HL-60 (cell line): ENCODE results near the gene SPATA22.

Experiments
- DNase-seq, 2 experiments: peaks; one replicate each; pipeline ENCODE4 v3.0.0-alpha.2; 2010 to 2020; ENCODE audit warnings: low read depth in 1 of 2, low spot score in 1 of 2
- H3K27ac ChIP-seq: fragments of 250-450 bp; sonication (Bioruptor Pico); replicated peaks from 2 replicates; pipeline ENCODE4 v1.5.1; 2020; ENCODE audit warnings: mild to moderate bottlenecking, moderate library complexity
- H3K27me3 ChIP-seq: fragments of 250-450 bp; sonication (Bioruptor Pico); 2 replicates; pipeline ENCODE4 v1.5.1; 2021; ENCODE audit warnings: mild to moderate bottlenecking, moderate library complexity; ENCODE audit not compliant: insufficient read depth, poor library complexity, severe bottlenecking
- H3K4me3 ChIP-seq: replicated peaks from 2 replicates; pipeline ENCODE4 v1.5.1; 2011; ENCODE audit warnings: mild to moderate bottlenecking, control low read depth, low read length; ENCODE audit not compliant: insufficient read depth
- CTCF ChIP-seq: IDR thresholded peaks from one replicate; pipeline ENCODE4 v1.5.1; 2011; ENCODE audit warnings: low read length, control low read depth, inconsistent platforms; ENCODE audit not compliant: insufficient read depth
- GABPA ChIP-seq: IDR thresholded peaks from 2 replicates; pipeline ENCODE4 v1.6.1; 2012; ENCODE audit warnings: low read depth
- POLR2AphosphoS5 ChIP-seq: IDR thresholded peaks from 2 replicates; pipeline ENCODE4 v1.6.1; 2012; ENCODE audit warnings: low read depth
- REST ChIP-seq: IDR thresholded peaks from 2 replicates; pipeline ENCODE4 v1.6.1; 2012; ENCODE audit warnings: low read depth; ENCODE audit not compliant: insufficient replicate concordance
- SPI1 ChIP-seq: IDR thresholded peaks from 2 replicates; pipeline ENCODE4 v1.6.1; 2012; ENCODE audit warnings: low read depth, mild to moderate bottlenecking, borderline replicate concordance

The SPATA22 gene

DNA sequence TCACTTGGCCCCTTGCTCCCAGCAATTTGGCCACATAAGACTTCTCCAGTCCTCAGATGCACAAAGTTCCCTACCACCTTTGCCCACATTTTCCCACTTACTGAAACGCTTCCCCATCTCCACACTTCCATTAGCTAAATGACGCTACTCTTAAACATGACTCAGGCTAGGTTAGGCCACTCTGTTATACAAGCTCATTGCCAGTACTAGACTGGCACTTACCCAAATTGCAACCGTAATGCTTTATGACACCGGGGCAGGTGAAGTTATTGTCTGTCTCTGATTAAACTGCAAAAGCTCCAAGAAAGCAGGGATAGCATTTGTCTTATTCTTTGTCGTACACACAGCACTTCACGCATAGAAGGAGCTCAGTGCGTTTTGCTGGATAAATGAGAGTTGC lies 33.4 kb upstream of the SPATA22 start:
- TF ChIP-seq GABPA = no peak
- TF ChIP-seq POLR2AphosphoS5 = no peak
- no peak for TF ChIP-seq SPI1
- no peak for TF ChIP-seq CTCF
- TF ChIP-seq REST = no peak
- DNase-seq = no peak
- no peak overlapping the region for H3K27ac ChIP-seq
- no peaks in the 10 kb centered on the region for H3K27me3 ChIP-seq
- no peak overlapping the region for H3K4me3 ChIP-seq

- no peaks in the 10 kb centered on the region for H3K27me3 ChIP-seq
- no peak for DNase-seq
- no peak for TF ChIP-seq REST
- TF ChIP-seq CTCF = no peak
- no peak for TF ChIP-seq GABPA
- TF ChIP-seq POLR2AphosphoS5 = no peak
- TF ChIP-seq SPI1 = no peak
- no peak overlapping the region for H3K4me3 ChIP-seq
- no peak overlapping the region for H3K27ac ChIP-seq
These were observed 31.7 kb upstream of the SPATA22 start for GRCh38 chr17:3503285-3503684.

GRCh38 chr17:3502466-3502865 lies 30.8 kb upstream of the SPATA22 start:
- Histone ChIP-seq H3K27me3 (no peaks in the 10 kb centered on the region), H3K27ac (no peak overlapping the region), H3K4me3 (no peak overlapping the region)
- no peak for DNase-seq
- TF ChIP-seq REST (no peak), POLR2AphosphoS5 (no peak), SPI1 (no peak), GABPA (no peak), CTCF (no peak)
